ENCODE measurements around the gene NMRK1. TPM values are rescaled to one million over a fixed set of nuclear protein-coding genes. Genes with fewer than 3 reads are reported as not detected.

Gene NMRK1
- total RNA-seq, 2 donors from 2014 or later, result 16.2 to 34.1 TPM

DNA sequence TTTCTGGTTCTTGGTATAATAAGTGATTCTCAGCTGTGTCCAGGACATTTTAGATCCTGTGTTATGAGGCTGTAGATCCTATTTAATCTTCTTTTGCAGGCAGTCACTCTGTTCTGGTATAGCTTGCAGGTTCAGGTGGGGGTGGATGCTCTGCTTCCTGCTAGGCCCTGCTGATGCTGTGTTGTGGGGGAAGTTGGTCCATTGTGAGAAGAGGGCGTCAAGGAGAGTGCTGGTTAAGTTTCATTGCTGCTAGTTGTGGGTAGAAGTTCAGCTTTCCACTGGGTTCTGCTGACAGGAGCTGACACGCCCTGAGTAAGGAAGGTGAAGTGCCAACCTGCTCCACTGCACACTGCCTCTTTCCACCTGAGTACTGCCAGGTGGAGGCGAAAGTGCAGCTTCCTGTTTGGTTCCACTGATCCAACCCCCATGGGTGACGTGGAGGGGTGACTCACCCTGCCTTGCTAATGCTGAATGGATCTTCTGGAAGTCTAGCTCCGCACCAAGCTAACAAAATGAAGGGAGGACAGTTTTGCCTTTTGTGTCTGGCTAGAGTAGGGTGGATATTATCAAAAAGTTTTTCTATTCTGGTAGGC is 16.3 kb downstream of the NMRK1 start:
- WGBS, result 75% methylated on average over 5 of the region's 5 CpGs
- DNase-seq (ENCODE audit: low spot score), result no peak
- Histone ChIP-seq H3K27me3 (replicated peaks; ENCODE audit: insufficient read depth) (no peaks in the 10 kb centered on the region), H3K9me3 (no peaks in the 10 kb centered on the region), H3K4me1 (replicated peaks) (no peaks in the 10 kb centered on the region), H3K4me3 (no peak overlapping the region), H3K27ac (no peak overlapping the region), H3K36me3 (no peaks in the 10 kb centered on the region)
- TF ChIP-seq POLR2AphosphoS5 (IDR thresholded peaks at IDR 0.05) (no peak), POLR2A (IDR thresholded peaks at IDR 0.05) (no peak)
- TF ChIP-seq, protein P1, sequence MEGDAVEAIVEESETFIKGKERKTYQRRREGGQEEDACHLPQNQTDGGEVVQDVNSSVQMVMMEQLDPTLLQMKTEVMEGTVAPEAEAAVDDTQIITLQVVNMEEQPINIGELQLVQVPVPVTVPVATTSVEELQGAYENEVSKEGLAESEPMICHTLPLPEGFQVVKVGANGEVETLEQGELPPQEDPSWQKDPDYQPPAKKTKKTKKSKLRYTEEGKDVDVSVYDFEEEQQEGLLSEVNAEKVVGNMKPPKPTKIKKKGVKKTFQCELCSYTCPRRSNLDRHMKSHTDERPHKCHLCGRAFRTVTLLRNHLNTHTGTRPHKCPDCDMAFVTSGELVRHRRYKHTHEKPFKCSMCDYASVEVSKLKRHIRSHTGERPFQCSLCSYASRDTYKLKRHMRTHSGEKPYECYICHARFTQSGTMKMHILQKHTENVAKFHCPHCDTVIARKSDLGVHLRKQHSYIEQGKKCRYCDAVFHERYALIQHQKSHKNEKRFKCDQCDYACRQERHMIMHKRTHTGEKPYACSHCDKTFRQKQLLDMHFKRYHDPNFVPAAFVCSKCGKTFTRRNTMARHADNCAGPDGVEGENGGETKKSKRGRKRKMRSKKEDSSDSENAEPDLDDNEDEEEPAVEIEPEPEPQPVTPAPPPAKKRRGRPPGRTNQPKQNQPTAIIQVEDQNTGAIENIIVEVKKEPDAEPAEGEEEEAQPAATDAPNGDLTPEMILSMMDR (IDR thresholded peaks at IDR 0.05), result no peak
- intact Hi-C loops (cut with DNase I), result no loop called here

DNA sequence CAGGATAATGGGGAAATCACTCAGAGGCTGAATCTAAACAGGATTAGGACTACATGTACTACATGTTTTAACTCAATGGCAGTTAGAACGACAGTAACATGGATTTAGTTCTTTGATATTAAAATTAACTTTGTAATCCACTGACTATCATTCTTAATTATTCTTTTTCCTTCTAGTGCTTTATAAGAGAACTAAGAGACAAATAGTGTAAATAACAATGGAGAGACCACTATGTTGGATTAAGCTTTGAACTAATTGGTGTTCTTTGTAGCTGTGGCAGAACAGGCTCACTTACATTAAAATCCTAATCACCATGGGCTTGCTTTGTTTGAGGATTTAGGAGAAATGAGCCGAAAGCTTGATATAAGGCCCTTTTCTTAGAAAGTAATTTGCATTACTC is 18.8 kb downstream of the NMRK1 start:
- Histone ChIP-seq H3K36me3 (no peaks in the 10 kb centered on the region), H3K4me1 (replicated peaks) (no peaks in the 10 kb centered on the region)
- 48% methylated on average over 2 of the region's 2 CpGs for WGBS

DNA sequence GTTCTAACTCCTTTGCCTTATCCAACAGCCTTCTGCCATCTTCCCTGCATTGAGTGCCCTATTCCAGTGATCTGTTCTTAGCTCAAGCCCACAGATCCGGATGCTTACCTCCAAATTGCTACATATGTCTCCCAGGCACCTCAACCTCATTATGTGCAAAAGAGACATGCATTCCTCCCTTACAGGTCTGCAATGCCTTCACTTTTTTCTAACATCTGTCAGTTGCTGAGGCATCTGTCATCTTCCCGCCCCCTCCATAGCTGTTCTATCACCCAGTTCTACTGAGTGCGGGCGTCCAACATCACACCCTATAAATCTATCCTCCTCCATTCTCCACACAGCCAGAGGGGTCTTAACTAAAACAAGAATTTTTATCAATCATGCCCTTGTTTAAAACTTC is 20.1 kb downstream of the NMRK1 start:
- DNase-seq (ENCODE audit: low spot score), result no peak
- TF ChIP-seq POLR2A (IDR thresholded peaks at IDR 0.05), result no peak
- no peak for TF ChIP-seq POLR2AphosphoS5 (IDR thresholded peaks at IDR 0.05)
- TF ChIP-seq, protein P1 (IDR thresholded peaks at IDR 0.05), result no peak
- H3K4me1 ChIP-seq (replicated peaks), result no peaks in the 10 kb centered on the region
- no peaks in the 10 kb centered on the region for H3K36me3 ChIP-seq
- no peak overlapping the region for H3K4me3 ChIP-seq
- H3K27ac ChIP-seq, result no peak overlapping the region
- WGBS, result 72% methylated on average over 4 of the region's 4 CpGs
- no peaks in the 10 kb centered on the region for H3K27me3 ChIP-seq (replicated peaks; ENCODE audit: insufficient read depth)
- no peaks in the 10 kb centered on the region for H3K9me3 ChIP-seq
- intact Hi-C loops (cut with DNase I), result no loop called here

More for the DNA sequence above, 18.8 kb downstream of the NMRK1 start:
- Histone ChIP-seq H3K4me3 (no peak overlapping the region), H3K27ac (no peak overlapping the region), H3K9me3 (no peaks in the 10 kb centered on the region), H3K27me3 (replicated peaks; ENCODE audit: insufficient read depth) (no peaks in the 10 kb centered on the region)
- TF ChIP-seq POLR2A (IDR thresholded peaks at IDR 0.05) (no peak), POLR2AphosphoS5 (IDR thresholded peaks at IDR 0.05) (no peak)
- TF ChIP-seq, protein P1 (IDR thresholded peaks at IDR 0.05), result no peak
- intact Hi-C loops (cut with DNase I), result no loop called here
- DNase-seq (ENCODE audit: low spot score), result no peak

DNA sequence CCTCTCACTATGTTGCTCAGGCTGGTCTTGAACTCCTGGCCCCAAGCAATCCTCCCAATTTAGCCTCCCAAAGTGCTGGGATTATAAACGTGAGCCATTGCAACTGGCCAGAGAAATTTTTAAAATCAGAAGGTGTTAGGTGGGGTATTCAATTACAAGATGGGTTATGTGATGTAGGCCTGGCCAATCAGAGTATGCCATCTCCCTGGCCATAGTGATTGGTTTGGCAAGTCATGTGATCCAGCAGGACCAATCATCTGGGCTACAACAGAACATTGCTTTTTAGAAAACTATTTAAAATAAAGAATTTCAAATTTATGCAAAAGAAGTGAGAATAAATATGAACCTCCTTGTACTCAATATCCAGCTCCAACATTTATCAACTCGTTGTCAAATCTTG is 22.4 kb downstream of the NMRK1 start:
- Histone ChIP-seq H3K27ac (no peak overlapping the region), H3K4me1 (replicated peaks) (no peaks in the 10 kb centered on the region), H3K27me3 (replicated peaks; ENCODE audit: insufficient read depth) (no peaks in the 10 kb centered on the region), H3K4me3 (no peak overlapping the region), H3K9me3 (no peaks in the 10 kb centered on the region), H3K36me3 (no peaks in the 10 kb centered on the region)
- intact Hi-C loops (cut with DNase I), result no loop called here
- DNase-seq (ENCODE audit: low spot score), result no peak
- 39% methylated on average over 2 of the region's 2 CpGs for WGBS
- TF ChIP-seq, protein P1 (IDR thresholded peaks at IDR 0.05), result no peak
- TF ChIP-seq POLR2A (IDR thresholded peaks at IDR 0.05) (no peak), POLR2AphosphoS5 (IDR thresholded peaks at IDR 0.05) (no peak)

DNA sequence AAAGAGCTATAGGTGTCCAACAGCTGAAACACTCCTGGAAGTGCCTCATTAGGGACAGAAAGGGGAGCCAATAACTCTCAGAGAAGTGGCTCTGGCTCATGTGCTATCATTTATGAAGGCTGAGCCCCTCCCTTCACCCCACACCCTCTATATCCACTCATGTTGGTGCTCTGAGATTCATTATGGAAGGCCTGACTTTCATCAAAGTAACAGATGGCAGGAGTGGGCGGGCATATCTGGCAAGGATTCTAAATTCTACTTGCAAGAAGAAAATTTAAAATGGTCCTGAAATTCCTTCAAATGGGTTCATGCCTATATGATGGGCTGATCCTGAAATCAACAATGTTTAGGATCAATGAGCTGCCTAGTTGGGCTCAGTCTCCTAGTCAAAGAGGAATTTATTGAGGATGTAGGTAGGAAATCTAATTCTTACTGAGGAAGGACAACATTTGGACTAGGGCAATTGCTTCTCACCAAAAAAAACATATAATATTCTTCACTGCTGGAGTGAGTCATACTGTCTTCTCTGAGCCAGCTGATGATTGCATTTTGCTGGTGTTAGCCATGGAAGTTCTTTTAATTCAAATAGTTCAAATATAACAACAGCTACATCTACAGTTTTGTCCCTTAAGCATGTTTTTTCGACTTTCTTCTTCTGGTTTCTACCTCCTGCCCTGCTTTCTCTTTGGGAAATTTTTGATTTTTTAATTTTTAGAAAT is 23.5 kb downstream of the NMRK1 start:
- whole genome bisulfite sequencing, result 91% methylated on average over 2 of the region's 2 CpGs
- intact Hi-C loops (cut with DNase I), result no loop called here
- H3K9me3 ChIP-seq, result no peaks in the 10 kb centered on the region
- H3K36me3 ChIP-seq, result no peaks in the 10 kb centered on the region
- no peak overlapping the region for H3K27ac ChIP-seq
- no peak overlapping the region for H3K4me3 ChIP-seq
- no peaks in the 10 kb centered on the region for H3K27me3 ChIP-seq (replicated peaks; ENCODE audit: insufficient read depth)
- no peak for TF ChIP-seq POLR2AphosphoS5 (IDR thresholded peaks at IDR 0.05)
- no peak for TF ChIP-seq POLR2A (IDR thresholded peaks at IDR 0.05)
- TF ChIP-seq, protein P1 (IDR thresholded peaks at IDR 0.05), result no peak
- H3K4me1 ChIP-seq (replicated peaks), result no peaks in the 10 kb centered on the region
- DNase-seq (ENCODE audit: low spot score), result no peak

Data from prostate gland (tissue), 2 donors.